HT-29 (cell line): ENCODE results near the gene MLLT10. TPM values are rescaled to one million over a fixed set of nuclear protein-coding genes. Genes with fewer than 3 reads are reported as not detected.

ENCODE experiments used
- DNase-seq: peaks from one replicate; pipeline ENCODE4 v3.0.0-alpha.2; 2015; ENCODE audit warnings: low spot score
- total RNA-seq: library from RNA; depleted of rRNA; stranded (reverse); fragments of >200 nt; shearing (Covaris generic); gene quantifications from 2 replicates; pipeline ENCODE4 v1.2.3, GENCODE V29; 2014

MLLT10 gene
- total RNA-seq, 1 experiment from 2014 or later: 31.7 TPM

DNA sequence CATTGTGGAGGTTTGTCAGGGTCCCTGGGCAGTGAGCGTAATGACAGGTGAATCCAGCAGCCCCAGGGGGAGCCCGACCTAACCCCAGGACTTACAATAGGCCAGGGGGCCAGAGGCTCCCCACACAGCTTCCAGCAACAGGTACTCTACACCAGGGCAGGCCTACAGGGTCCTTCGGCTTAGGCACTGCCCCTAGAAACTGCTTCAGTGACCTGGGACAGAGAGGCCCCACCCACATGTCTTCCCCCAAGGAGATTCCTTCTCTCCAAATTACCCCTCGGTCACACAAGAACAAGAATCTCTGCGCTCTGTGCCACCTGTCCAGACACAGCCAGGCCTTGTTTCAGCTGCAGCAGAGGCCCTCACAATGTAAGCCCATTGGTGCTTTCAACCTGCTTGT lies 32.9 kb upstream of the MLLT10 start:
- DNase-seq: no peak

DNA sequence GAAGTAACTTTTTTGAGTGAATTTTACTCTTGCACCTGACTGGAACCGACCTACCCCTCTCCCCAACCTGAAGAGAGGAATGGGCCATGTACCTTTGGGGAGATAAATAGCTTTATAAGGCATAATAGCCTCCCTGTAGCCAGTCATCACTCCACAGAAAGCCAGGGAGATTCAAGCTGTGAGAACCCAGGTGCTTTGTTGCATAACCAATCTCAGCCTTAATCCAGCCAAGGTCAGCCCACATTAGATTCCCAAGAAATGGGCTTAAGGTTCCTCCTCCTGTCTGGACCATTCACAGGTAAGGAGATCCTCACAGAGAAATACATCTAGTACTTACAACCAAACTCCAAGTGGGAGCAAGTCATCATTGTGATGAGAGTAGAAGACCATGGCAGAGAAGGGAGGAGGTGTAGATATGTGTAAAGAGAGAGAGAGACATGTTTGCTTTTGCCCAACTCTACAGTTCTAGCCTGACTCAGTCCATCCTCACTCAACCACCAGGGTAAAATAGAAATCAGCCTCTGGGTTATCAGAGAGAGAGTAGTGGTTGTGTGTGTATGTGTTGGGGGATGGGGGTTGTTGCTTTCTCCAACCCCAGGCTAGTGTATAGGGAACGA lies 32.2 kb upstream of the MLLT10 start:
- DNase-seq: no peak

DNA sequence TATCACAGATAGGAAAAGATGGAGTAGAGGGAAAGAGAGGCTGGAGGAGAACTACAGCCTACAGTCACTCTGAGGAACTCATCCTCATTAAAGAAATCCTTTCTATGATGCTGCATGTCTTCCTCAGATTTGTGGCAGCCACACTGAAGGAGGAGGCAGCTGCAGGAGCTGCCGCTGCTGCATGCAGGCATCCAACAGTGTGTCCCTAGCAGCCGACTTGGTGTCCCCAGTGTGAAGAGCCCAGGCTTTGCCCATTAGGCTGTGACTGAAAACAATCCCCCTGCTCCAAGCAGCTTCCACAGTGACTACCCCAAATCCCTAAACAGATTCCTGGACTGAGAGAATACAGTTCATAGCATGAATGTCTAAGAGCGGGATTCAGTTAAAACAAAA lies 31.7 kb upstream of the MLLT10 start:
- no peak for DNase-seq

DNA sequence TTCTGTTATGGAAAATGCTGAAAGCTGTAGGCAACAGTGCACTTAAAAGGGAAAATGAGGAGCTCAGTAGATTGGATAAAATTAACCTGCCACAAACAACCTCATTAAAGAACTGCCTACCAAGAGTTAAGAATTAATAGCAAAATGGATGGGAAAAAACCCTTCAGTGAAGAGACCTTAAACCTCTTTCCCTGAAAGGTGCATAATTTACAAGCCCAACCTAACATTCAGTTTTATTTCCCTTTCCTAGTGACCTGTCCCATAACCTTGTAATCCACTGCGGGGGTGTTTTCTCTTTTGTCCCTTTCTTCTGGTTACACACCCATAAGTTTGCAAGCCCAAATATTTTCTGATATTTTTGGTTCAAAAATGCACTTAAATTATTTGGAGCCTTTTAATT lies 30.5 kb upstream of the MLLT10 start:
- DNase-seq: no peak

DNA sequence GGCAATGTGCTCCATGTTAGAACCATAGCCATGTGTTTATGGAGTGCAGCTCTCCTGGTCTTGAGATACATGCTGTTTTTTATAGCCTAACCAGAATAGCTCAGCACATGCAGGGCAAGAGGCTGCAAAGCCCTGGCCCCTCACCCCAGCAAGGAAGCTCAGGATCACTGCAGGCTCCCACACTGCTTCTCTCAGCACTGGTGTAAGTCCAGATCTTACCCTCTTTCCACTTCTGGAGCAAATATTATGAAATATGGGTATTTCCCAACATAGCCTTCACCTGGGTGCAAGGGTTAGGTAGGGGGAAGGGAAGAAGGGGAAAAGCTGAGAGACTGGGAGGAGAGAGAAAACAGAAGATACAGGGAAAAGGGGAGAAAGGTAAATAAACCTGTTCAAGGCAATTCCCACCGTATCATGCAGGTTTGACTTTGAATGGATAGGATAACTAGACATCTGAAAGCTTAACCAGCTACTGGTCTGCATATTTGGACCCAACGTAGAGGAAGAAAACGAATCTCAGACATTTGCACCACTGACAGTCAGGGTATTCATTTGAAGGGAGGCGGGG lies 28.2 kb upstream of the MLLT10 start:
- DNase-seq: no peak

DNA sequence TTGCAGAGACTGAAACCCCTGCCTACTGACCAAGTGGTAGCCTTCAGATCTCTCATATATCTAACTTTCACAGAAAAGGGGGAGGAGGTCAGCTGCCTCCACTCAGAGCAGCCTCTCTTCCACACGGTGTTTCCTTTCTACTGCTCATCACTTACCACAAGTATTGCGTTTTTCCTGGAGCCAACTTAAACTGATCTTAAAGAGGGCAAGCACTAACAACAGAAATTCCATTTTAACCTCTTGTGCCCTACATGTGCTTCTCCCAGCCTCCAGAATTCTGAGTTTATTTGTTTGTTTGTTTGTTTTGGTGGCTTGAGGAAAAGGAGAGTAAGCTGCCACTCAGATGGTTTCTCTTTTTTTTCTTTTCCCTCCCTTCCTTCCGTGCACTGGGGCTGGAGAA lies 27.7 kb upstream of the MLLT10 start:
- DNase-seq: no peak

DNA sequence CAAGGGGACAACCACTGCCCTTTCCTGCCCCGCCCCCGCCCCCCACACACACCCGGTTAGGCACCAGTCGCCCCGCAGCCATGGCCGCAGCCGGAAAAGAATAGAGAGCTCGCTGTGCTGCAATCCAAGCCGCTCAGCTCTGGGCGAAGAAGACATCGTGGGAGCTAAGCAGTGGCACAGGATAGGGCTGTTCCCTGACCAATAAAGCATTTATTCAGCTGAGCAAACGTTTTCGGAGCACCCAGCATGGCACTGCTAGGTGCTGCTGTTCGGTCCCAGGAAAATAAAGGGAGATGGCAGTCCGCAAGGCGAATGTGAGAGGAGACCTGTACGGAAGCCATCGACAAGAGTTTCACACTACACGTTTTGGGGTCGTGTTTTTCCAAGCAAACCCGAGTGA lies 26.9 kb upstream of the MLLT10 start:
- DNase-seq: no peak

DNA sequence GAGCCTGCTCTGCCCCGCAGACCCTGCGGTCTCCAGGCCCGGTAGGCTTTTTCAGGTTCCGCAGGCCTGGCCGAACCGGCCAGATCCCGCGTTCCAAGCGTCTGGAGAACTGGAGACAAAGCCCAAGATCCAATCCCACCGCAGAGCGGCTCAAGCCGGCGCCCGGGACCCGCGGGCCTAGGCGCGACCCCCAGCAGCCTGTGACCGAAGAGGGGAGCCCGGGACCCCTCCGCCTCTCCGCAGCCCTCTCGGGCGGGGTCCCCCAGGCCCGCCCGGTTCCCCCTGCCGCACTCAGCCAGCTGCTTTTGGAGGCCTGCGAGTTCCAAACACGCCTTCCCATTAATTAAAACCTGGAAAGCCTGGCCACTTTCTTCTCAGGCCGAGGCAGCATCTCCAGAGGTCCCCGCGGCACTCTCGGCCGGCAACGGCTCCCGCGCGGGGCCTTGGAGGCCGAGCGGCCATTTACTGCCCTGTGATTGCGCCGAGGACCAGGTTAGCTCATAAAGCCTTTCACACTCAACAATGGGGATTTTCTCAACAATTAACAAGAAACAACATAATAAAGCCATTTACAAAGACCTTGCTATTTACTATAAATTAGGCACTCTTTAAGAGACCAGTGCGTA lies 25.2 kb upstream of the MLLT10 start:
- DNase-seq: no peak

DNA sequence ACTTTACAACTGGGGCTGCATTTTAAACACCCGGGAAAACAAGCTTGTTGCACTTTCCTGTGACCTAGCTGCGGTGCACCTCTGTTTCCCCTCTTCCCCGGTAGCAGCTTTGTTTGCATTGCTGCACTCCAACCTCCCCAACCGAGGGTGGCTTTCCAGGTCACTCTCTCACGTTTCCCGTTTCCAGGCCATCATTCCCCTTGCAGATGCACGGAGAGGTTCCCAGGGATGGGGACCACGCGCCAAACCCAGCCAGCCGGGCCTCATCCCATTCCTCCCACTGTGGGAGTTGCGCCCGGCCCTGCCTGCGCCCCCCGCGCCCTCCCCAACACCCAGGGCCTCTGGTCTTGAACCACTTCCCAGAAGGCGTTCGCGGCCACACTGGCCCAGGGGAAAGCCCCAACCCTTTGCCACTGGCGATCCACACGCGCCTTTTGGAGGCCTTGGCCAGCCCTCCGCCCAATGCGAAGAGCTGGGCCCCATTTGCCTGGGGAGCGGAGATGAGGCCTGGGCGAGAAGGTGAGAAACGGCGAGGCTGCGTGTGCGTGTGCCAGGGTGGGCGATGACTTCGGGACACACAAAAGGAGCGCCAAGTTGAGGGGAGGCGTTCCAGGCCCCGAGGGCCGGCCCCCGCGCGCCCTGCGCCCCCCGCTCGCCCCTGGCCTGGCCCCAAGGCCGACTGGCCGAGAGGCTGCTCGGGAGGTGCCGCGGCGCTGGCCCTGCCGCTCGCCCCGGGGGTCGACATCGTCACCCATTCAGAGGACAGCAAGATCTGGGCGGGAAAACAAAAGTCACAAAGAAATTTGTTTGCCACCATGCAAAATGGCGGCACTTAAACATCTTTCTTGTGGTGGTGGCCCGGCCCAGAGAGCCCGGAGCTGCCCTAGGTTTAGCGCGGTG lies 24.4 kb upstream of the MLLT10 start:
- DNase-seq: no peak

DNA sequence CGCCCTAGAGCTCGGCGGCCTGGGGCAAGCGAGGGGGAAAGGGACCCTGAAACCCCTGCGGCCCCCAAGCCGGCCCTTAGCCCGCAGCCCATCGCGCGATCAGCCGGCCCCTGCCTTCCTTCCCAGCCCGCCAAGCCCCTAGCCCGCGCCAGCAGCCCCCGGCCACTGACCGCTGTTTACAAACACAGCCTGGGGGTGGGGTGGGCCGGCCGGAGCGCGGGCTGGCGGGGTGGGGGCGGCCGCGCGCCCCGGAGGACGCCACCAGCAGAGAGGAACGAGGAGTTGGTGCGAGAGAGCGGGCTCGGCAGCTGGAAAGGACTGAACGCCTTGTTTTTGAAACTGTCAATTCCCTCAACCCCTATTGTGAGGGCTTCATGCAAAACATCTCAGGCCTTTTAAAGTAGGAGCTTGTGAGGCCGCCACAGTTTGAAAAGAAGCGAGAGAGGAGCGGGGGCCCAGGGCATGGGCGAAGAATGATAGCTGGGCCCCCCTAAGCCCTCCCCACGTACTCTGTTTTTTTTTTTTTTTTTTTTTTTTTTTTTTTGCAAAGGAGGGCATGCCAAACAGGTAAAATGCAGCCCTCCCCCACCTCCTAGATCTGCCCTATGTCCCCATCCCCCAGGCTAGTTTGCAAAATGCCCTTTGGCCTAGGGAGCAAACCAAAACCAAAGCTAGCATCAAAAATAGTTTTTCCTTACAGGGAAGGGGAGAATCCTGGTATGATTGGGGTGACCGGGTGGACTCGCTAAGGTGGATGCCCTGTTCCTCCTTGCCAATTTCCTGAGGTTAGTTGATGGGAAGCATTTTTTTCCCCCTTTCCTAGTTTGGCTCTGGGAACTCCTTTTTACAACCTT lies 23.6 kb upstream of the MLLT10 start:
- DNase-seq: no peak

DNA sequence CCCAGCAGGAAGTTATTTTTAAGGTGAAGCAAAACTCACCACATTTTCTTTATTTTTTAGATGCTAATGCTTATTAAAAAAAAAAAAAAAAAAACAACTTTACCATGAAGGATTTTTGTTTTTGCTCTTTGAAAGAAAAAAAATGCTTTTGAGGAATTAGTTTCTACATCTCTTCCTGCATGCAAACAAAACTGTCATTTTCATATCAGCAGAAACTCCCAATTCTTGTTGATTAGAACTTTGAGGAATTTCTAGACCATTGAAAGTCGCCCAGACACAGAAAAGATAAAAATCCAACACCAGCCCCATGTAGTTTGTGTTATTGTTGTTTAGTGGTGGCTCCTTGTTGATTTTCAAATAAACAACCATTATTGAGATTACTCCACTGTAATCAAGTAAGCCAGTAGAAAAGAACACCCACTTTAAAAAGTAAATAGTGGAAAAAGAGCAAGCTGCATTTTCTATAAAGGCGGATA lies 22.9 kb upstream of the MLLT10 start:
- no peak for DNase-seq

DNA sequence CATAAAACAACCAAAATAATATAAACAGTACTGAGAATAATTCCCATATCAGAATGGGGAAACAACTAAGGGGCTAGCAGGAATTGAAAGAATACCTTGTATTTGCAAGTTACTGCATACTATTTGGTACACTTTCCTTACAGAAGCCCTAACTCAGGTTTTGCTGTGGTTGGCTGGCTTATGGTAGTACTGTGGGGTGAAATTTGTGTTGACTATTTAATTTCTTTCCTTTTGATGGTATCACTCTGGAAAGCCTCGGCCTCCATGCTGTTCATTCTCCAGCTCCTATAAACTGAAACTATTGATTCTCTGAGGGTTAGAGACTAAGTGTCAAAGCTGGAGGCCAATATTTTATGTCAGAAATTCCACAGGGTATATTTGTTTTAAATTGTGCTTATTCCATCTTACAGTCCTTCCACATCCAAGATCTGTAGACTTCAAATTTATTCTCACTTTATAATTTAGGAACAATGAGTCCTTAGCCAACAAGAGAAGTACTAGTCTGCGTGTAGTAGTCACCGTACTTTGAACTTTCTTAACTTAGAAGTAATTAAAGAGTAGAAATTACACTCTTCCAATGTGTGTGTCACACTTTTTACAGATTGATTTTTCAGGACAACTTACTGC lies 22.0 kb upstream of the MLLT10 start:
- no peak for DNase-seq

DNA sequence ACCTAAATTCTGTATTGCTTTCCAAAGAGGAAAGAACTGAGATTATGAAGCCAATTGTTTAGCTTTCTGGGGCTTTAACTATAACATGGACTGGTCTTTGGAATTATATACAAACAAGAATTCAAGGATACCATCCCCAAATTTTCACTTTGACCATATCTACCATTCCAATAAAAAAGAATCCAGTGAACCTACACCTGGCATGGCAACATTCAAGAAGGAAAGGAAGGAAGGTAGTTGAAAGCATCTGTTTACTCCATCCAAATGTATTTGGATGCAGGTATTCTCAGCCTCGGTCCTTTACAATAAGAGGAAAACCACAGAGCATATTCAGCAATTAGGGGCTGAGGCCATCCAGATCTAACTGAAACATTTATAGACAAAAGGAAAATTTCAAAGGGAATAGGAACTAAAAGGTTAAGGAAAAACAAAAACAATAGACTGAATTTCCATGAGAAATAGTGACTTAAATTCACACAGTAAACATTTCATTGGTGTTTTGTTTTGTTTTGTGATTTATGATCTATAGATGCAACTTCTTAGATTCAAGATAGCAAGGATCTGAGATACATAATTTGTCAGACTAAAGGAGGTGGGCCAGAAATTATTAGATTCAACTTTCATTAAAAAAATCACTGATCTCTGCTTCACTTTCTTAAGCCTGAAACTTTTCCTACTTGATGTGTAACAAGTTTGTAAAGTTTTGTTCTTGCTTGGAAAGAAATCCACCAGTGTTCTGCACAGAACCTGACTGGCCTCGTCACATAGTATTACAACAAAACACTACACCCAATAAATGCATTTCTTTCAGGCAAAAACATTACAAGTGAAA lies 21.2 kb upstream of the MLLT10 start:
- DNase-seq: no peak

DNA sequence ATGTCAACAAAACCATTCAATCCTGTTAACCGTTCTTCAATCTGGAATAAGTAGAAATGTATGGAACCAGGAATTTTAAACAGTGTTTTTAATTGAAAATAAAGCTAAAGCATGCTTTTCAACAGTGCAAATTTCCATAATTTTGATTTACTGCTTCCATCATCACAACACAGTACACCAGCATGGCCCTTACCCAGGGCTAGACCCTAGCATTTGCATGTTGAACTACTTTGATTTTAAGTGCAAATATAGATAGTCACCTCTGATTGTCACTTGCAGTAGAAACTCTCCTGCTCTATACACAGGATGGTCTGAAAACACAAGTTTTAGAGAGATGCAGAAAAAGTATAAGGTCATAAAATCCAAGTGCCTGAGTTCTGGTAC lies 20.6 kb upstream of the MLLT10 start:
- no peak for DNase-seq

DNA sequence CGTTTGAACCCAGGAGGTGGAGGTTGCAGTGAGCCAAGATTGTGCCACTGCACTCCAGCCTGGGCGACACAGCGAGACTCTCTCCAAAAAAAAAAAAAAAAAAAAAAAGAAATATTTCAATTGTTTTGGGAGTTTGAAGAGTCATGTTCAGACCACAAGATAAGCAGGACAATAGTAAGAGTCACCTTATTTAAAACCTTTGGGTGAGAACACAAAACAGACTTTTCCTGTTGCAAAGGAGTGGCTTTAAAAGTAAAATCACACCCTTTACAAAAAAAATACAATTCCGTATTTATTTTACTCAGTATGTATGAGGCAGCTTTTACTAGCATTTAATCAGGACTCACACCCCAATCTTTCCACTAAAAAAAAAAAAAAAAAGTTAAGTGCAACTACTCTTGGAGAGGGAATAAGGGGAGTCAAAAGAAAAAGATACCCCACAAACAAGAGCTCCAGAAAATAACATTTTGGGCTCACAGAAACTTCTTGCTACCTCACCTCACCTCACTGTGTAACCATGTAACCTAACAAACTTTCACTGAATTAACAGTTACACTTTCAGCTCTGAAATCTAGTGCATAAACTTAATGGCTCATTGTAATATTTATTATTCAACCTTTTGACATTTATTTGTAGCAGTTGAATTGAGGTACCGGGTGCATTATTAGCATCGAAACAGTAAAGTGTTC lies 19.8 kb upstream of the MLLT10 start:
- DNase-seq: no peak

DNA sequence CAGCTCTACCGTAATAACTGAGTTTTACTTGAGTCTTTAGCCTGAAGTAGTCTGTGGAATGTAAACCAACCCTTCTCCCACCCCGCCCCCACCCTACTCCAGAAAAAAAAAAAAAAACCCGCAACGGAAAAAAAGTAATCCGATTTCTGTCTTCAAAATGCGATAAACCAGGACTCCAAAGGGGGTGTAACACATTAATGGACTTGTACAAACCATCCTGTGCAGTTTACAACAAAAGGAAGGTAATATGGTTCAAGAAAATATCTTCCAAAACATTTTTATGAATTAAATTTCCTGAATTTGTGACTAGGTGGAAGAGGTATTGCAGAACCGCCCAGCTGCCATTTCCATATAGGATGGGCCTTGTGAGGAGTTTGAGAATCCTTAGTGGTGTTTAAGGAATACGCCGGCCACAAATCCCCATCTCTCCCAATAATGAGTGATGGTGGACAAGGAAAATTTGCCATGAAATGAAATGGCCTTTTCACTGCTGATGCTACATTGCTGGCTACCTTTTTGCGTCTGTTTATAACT lies 19.1 kb upstream of the MLLT10 start:
- DNase-seq: no peak

DNA sequence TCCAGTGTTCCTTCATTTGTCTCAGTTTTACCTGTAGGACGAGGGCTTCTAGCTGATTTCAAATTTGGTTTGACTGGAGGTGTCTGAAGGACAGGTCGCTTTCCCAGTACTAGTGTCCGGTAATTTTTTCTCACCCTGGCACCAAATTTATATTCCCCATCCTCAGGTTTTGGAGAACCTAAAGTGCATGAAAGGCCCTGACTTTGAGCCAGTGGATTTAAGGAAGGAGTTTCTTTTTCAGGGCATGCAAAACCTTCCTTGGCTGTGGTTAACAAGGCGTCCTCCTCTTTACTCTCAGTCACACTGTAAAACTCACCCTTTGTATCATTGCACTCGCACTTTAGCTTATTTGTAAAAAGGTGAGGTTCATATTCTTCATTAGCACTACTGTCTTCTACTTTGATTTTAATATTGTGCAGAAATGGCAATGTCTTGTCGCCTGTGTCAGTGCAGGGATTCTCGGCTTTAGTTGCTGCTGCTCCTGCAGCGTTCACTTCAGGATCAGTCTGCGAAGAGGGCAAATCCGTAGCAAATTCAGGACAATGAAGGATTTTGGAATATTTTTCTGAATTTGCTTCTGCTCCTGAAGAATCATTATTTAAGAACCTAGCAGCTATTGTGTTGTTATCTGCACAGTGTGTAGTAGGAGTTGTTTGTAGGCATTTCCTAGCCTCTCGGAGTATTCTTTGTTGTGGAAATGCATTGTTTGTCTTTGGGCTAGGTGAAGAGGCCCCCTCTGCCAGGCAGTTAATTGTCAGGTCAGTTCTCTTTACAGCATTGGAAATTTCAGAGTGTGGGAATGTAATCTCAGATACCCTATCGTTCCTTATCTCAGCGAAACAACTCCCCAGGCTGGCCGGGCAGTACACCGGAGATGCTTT lies 18.4 kb upstream of the MLLT10 start:
- no peak for DNase-seq
